Measurements from ENCODE around the gene CDK5R1. TPM values are rescaled to one million over a fixed set of nuclear protein-coding genes. Genes with fewer than 3 reads are reported as not detected.

CDK5R1 gene
- 0.22 and 0.32 TPM in 2 replicates for polyA plus RNA-seq (2011; rRNA removed)
- 0.39 and 0.64 TPM in 2 replicates for polyA minus RNA-seq (2011; rRNA and poly(A)+ RNA removed)

GRCh38 chr17:32486701-32487472 lies at the start of gene CDK5R1:
Gene CDK5R1 (plus strand): TSS chr17:32486993. CDS start chr17:32487621, 628 bp downstream.
- no peaks in the 10 kb centered on the region for H3K27me3 ChIP-seq (ENCODE audit: control insufficient read depth, insufficient read depth, low read length)
- peak within 1 kb of the TSS; percentile 47 for H3K27ac ChIP-seq (ENCODE audit: low read depth, low read length)
- H3K9me3 ChIP-seq (ENCODE audit: control insufficient read depth, insufficient read depth, low read length): no peaks in the 10 kb centered on the region; the same call in 1 of the 2 replicates
- POLR2A ChIA-PET: interaction anchor here (0.5 to 0.6 kb wide), 2 partner anchors 11 to 15 kb away, joined by 3 to 8 read pairs; no protein-coding TSS in a partner anchor
- H3K4me3 ChIP-seq (ENCODE audit: low read depth, low read length): peak within 1 kb of the TSS; percentile 60
- TF ChIP-seq CTCF (IDR thresholded peaks at IDR 0.05; ENCODE audit: low read depth, low read length): no peak
- CTCF ChIA-PET: interaction anchor here (0.7 to 1.0 kb wide), 2 partner anchors 43 to 172 kb away, joined by 3 read pairs; no protein-coding TSS in a partner anchor
- DNase-seq (ENCODE audit: low read depth, low spot score): no peak

DNA sequence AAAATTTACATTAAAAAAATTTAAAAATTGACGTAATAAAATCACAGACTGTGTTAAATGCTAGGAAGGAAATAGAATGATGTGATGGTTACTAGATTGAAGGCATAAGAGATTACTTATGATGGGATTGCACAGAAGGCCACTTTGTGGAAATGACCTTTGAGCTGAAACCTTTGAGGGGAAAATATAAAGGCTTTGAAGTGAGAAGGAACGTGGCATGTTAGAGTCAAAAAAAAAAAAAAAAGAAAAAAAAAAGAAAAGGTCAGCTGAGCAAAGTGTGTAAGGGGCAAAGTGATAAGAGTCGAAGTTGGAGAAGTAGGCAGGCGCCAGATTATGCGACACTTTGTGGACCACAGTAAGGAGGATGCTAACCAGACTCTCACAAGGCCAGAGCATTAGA lies 46.1 kb upstream of the CDK5R1 start:
- H3K27ac ChIP-seq (ENCODE audit: low read depth, low read length): no peak overlapping the region
- no peak for DNase-seq (ENCODE audit: low read depth, low spot score)
- no peak for TF ChIP-seq CTCF (IDR thresholded peaks at IDR 0.05; ENCODE audit: low read depth, low read length)
- peaks cover 10% of the 10 kb centered on the region for H3K27me3 ChIP-seq (ENCODE audit: control insufficient read depth, insufficient read depth, low read length)
- no peak overlapping the region for H3K4me3 ChIP-seq (ENCODE audit: low read depth, low read length)
- CTCF ChIA-PET: interaction anchor here (1.6 kb wide), 1 partner anchor 21 kb away, joined by 5 read pairs; no protein-coding TSS in a partner anchor
- H3K9me3 ChIP-seq (ENCODE audit: control insufficient read depth, insufficient read depth, low read length): no peaks in the 10 kb centered on the region; the same call in 1 of the 2 replicates
- POLR2A ChIA-PET: interaction anchor here (0.6 kb wide), 1 partner anchor 41 kb away, joined by 3 read pairs; no protein-coding TSS in a partner anchor

- no peak for DNase-seq (ENCODE audit: low read depth, low spot score)
- CTCF ChIA-PET: interaction anchor here (1.6 kb wide), 1 partner anchor 20 kb away, joined by 5 read pairs; no protein-coding TSS in a partner anchor
- peaks cover 10% of the 10 kb centered on the region for H3K27me3 ChIP-seq (ENCODE audit: control insufficient read depth, insufficient read depth, low read length)
- no peak overlapping the region for H3K4me3 ChIP-seq (ENCODE audit: low read depth, low read length)
- H3K27ac ChIP-seq (ENCODE audit: low read depth, low read length): no peak overlapping the region
- POLR2A ChIA-PET: no interaction called here
- TF ChIP-seq CTCF (IDR thresholded peaks at IDR 0.05; ENCODE audit: low read depth, low read length): no peak
- H3K9me3 ChIP-seq (ENCODE audit: control insufficient read depth, insufficient read depth, low read length): no peaks in the 10 kb centered on the region; the same call in 1 of the 2 replicates
Measured at GRCh38 chr17:32441886-32442285, 44.9 kb upstream of the CDK5R1 start.

- TF ChIP-seq CTCF (IDR thresholded peaks at IDR 0.05; ENCODE audit: low read depth, low read length): no peak
- H3K9me3 ChIP-seq (ENCODE audit: control insufficient read depth, insufficient read depth, low read length): no peaks in the 10 kb centered on the region; the same call in 1 of the 2 replicates
- no peak for DNase-seq (ENCODE audit: low read depth, low spot score)
- H3K27me3 ChIP-seq (ENCODE audit: control insufficient read depth, insufficient read depth, low read length): peaks cover 7% of the 10 kb centered on the region
- H3K27ac ChIP-seq (ENCODE audit: low read depth, low read length): no peak overlapping the region
- H3K4me3 ChIP-seq (ENCODE audit: low read depth, low read length): peak overlapping the region; percentile 57
- ChIA-PET CTCF (interaction anchor here (0.6 to 8.5 kb wide), 20 partner anchors 10 to 251 kb away, joined by 3 to 132 read pairs (median 5); no protein-coding TSS in a partner anchor), POLR2A (interaction anchor here (0.7 to 1.2 kb wide), 5 partner anchors 10 to 53 kb away, joined by 3 to 4 read pairs (median 3); no protein-coding TSS in a partner anchor)
Measured at GRCh38 chr17:32443827-32444300, 42.9 kb upstream of the CDK5R1 start.
